ENCODE data around the gene CCN6. TPM values are rescaled to one million over a fixed set of nuclear protein-coding genes. Genes with fewer than 3 reads are reported as not detected.

CCN6 gene
- polyA plus RNA-seq, 1 experiment: not detected

DNA sequence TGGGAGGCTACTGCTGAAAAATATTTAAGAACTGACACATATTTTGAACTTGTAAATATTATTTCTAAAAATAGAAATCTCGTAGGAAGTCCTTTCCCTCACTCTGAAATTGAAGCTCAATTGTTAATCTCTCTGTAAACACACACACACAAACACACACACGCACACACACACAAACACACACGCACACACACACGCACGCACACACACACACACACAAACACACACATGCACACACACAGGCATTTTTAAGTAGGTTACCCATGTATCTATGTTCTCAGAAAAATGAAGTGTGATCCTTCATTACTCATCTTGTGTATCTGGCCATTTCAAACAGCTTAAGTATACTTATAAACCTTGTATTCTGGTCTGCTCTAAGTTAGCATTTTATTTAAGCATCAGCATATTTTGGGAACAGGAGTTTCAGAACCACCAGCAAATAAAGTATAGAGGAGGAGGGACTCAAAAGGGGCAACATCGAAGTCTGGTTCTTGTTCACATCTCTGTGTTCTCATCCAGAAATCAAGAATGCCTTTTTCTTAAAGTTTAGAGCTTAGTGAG is 11.6 kb downstream of the CCN6 start:
- Histone ChIP-seq H3K9me3 (ENCODE audit: control insufficient read depth, insufficient read depth, low read length) (no peaks in the 10 kb centered on the region), H3K27me3 (ENCODE audit: control insufficient read depth, insufficient read depth, low read length) (no peaks in the 10 kb centered on the region), H3K27ac (ENCODE audit: low read depth, low read length) (no peak overlapping the region), H3K4me3 (ENCODE audit: low read depth, low read length) (no peak overlapping the region)
- ChIA-PET POLR2A (interaction anchor here (0.5 kb wide), 1 partner anchor 18 kb away, joined by 5 read pairs; no protein-coding TSS in a partner anchor), CTCF (interaction anchor here (0.6 kb wide), 1 partner anchor 355 kb away, joined by 3 read pairs; no protein-coding TSS in a partner anchor)
- TF ChIP-seq, protein P1, sequence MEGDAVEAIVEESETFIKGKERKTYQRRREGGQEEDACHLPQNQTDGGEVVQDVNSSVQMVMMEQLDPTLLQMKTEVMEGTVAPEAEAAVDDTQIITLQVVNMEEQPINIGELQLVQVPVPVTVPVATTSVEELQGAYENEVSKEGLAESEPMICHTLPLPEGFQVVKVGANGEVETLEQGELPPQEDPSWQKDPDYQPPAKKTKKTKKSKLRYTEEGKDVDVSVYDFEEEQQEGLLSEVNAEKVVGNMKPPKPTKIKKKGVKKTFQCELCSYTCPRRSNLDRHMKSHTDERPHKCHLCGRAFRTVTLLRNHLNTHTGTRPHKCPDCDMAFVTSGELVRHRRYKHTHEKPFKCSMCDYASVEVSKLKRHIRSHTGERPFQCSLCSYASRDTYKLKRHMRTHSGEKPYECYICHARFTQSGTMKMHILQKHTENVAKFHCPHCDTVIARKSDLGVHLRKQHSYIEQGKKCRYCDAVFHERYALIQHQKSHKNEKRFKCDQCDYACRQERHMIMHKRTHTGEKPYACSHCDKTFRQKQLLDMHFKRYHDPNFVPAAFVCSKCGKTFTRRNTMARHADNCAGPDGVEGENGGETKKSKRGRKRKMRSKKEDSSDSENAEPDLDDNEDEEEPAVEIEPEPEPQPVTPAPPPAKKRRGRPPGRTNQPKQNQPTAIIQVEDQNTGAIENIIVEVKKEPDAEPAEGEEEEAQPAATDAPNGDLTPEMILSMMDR (IDR thresholded peaks at IDR 0.05; ENCODE audit: low read depth, low read length): no peak
- no peak for DNase-seq (ENCODE audit: low read depth, low spot score)

DNA sequence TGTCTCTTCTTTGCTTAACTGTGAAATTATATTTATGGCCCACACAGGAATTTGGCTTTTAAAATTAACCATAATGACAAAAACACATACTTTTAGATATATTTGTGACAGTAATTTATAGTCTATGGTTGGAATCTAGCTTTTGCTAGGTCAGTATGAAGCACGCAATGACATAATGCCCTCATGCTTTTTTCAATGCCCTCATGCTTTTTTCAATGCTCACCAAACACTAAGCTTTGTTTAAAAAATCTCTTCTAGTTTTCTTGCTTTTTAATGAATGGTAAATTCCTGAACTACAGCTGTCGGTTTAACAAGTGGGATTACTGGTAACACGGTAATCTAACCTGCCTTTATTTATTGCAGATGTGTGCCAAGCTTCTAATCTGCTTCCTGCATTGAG is 12.7 kb downstream of the CCN6 start:
- DNase-seq (ENCODE audit: low read depth, low spot score): no peak
- ChIA-PET POLR2A (no interaction called here), CTCF (interaction anchor here (1.1 to 2.0 kb wide), 2 partner anchors 23 to 24 kb away, joined by 3 to 4 read pairs; no protein-coding TSS in a partner anchor)
- Histone ChIP-seq H3K27me3 (ENCODE audit: control insufficient read depth, insufficient read depth, low read length) (no peaks in the 10 kb centered on the region), H3K27ac (ENCODE audit: low read depth, low read length) (no peak overlapping the region), H3K9me3 (ENCODE audit: control insufficient read depth, insufficient read depth, low read length) (no peaks in the 10 kb centered on the region), H3K4me3 (ENCODE audit: low read depth, low read length) (no peak overlapping the region)
- TF ChIP-seq, protein P1 (IDR thresholded peaks at IDR 0.05; ENCODE audit: low read depth, low read length): no peak

DNA sequence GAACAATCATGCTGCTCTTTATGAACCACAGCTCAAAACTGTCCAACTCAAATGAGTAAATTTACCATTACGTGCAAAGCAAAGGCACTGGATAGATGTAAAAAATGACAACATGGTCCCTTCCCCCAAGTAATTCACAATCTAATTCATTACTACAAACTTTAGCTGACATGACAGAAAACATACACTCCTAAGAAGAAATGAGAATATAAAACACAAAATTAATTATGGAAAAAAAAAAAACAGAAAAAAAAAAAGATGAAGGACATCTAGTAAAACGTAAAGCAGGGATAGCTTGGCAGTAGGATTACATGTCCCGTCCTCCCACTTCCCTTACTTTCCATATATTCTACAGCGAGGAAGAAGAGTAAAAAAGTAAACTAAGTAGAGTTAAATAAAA is 27.7 kb downstream of the CCN6 start:
- Histone ChIP-seq H3K27ac (ENCODE audit: low read depth, low read length) (no peak overlapping the region), H3K9me3 (ENCODE audit: control insufficient read depth, insufficient read depth, low read length) (no peaks in the 10 kb centered on the region), H3K4me3 (ENCODE audit: low read depth, low read length) (no peak overlapping the region), H3K27me3 (ENCODE audit: control insufficient read depth, insufficient read depth, low read length) (no peaks in the 10 kb centered on the region)
- DNase-seq (ENCODE audit: low read depth, low spot score): no peak
- TF ChIP-seq, protein P1 (IDR thresholded peaks at IDR 0.05; ENCODE audit: low read depth, low read length): no peak
- ChIA-PET POLR2A (no interaction called here), CTCF (no interaction called here)

DNA sequence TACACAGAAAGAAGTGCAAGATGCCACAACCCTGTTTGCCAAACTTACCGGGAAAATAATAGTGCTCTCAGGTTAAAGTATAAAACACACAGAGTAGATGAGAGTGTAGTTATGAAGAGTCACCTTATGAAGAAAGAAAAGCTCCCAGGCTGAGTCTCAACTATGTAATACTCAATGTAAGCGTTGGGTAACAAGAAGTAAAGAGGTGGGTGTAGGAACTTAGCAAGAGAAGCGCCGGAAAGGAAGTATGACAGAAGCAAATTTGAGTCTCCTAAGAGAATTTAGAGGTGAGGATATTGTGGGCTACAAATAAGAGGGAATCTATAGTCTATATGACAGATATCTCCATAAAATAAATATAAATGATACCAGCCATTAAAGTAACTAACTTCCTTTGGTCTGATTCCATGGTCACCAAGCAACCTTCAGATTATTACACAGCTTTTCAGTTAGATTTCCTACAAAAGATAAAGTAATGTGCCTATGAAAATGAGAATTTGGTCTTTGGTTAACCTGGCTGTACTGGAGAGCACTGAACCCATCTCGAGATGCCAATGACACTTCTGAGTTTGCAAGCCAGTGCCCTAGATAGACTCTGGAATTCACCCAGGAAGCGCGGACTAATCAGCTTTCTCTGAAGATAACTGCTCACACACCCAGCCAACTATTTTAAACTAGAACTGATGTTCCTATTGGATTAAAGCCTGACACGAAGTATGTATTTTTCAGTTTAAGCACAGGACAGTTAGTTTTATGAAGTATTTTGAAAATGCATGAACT is 31.6 kb downstream of the CCN6 start:
- TF ChIP-seq, protein P1 (IDR thresholded peaks at IDR 0.05; ENCODE audit: low read depth, low read length): no peak
- Histone ChIP-seq H3K27me3 (ENCODE audit: control insufficient read depth, insufficient read depth, low read length) (no peaks in the 10 kb centered on the region), H3K27ac (ENCODE audit: low read depth, low read length) (no peak overlapping the region), H3K4me3 (ENCODE audit: low read depth, low read length) (no peak overlapping the region), H3K9me3 (ENCODE audit: control insufficient read depth, insufficient read depth, low read length) (no peaks in the 10 kb centered on the region)
- DNase-seq (ENCODE audit: low read depth, low spot score): no peak
- CTCF ChIA-PET: interaction anchor here (0.6 to 2.7 kb wide), 8 partner anchors 11 to 1851 kb away, joined by 3 to 9 read pairs (median 4); no protein-coding TSS in a partner anchor
- POLR2A ChIA-PET: no interaction called here

DNA sequence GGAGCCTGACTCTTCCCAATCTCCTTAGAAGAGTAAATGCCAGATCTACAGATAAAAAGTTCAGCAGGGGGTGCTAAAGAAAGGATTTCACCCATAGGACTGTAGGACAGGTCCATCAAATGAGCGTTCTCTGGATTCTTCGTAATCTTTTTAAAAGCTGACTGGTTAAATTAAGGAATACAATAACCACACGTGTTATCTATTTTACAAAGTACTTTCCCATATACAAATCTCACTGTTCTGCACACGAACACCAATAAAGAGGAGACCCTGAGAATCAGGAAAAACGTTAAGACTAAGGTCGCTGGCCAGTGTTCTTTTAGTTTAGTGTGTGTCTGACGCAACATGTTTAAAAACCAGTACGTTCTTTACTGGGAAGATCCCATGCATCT is 32.8 kb downstream of the CCN6 start:
- H3K27me3 ChIP-seq (ENCODE audit: control insufficient read depth, insufficient read depth, low read length): no peaks in the 10 kb centered on the region
- CTCF ChIA-PET: interaction anchor here (0.5 to 2.7 kb wide), 19 partner anchors 9 to 1850 kb away, joined by 3 to 9 read pairs (median 4); no protein-coding TSS in a partner anchor
- TF ChIP-seq, protein P1 (IDR thresholded peaks at IDR 0.05; ENCODE audit: low read depth, low read length): peak; percentile 46
- no peaks in the 10 kb centered on the region for H3K9me3 ChIP-seq (ENCODE audit: control insufficient read depth, insufficient read depth, low read length)
- peak overlapping the region; percentile 84 for H3K4me3 ChIP-seq (ENCODE audit: low read depth, low read length)
- POLR2A ChIA-PET: interaction anchor here (0.6 kb wide), 1 partner anchor 82 kb away, joined by 6 read pairs; no protein-coding TSS in a partner anchor
- H3K27ac ChIP-seq (ENCODE audit: low read depth, low read length): peak overlapping the region; percentile 48
- no peak for DNase-seq (ENCODE audit: low read depth, low spot score)
